T-helper 17 cell (primary cell): ENCODE results near the gene PDGFA. TPM values are rescaled to one million over a fixed set of nuclear protein-coding genes. Genes with fewer than 3 reads are reported as not detected.

Experiments used
- ATAC-seq: fragments of 150-1000 bp; cut with Tn5 transposase; 2 replicates; pipeline ENCODE4 v1.10.0; 2021; ENCODE audit warnings: mild to moderate bottlenecking, moderate library complexity
- DNase-seq, 3 donors: peaks; one replicate each; pipeline versions ENCODE4 v3.0.0 to v3.0.0-alpha.2; 2020 to 2021
- H3K9me3 ChIP-seq: one replicate; pipeline ENCODE4 v1.7.0; 2013; ENCODE audit warnings: low read length, mild to moderate bottlenecking; ENCODE audit not compliant: control insufficient read depth, poor library complexity, severe bottlenecking
- H3K27ac Mint-ChIP-seq: one replicate; pipeline ENCODE4 v1.8.0; 2022; ENCODE audit warnings: mild to moderate bottlenecking, moderate library complexity, mixed read lengths
- H3K27me3 Mint-ChIP-seq: one replicate; pipeline ENCODE4 v1.8.0; 2022; ENCODE audit warnings: mixed read lengths
- H3K36me3 Mint-ChIP-seq: one replicate; pipeline ENCODE4 v1.8.0; 2022; ENCODE audit warnings: low read depth, mixed read lengths
- H3K4me1 Mint-ChIP-seq: one replicate; pipeline ENCODE4 v1.8.0; 2022; ENCODE audit warnings: mild to moderate bottlenecking, mixed read lengths
- H3K4me3 Mint-ChIP-seq: one replicate; pipeline ENCODE4 v1.8.0; 2022; ENCODE audit warnings: mild to moderate bottlenecking, moderate library complexity, mixed read lengths
- total RNA-seq, 4 donors: library from RNA in 2 of 4; stranded (reverse) in 2 of 4; gene quantifications; one replicate each; pipeline ENCODE4 v1.2.3 and lab custom pipeline; 2022 to 2026

The PDGFA gene
- total RNA-seq, 2 donors from 2014 or later, result 2.0 to 20.2 TPM

DNA sequence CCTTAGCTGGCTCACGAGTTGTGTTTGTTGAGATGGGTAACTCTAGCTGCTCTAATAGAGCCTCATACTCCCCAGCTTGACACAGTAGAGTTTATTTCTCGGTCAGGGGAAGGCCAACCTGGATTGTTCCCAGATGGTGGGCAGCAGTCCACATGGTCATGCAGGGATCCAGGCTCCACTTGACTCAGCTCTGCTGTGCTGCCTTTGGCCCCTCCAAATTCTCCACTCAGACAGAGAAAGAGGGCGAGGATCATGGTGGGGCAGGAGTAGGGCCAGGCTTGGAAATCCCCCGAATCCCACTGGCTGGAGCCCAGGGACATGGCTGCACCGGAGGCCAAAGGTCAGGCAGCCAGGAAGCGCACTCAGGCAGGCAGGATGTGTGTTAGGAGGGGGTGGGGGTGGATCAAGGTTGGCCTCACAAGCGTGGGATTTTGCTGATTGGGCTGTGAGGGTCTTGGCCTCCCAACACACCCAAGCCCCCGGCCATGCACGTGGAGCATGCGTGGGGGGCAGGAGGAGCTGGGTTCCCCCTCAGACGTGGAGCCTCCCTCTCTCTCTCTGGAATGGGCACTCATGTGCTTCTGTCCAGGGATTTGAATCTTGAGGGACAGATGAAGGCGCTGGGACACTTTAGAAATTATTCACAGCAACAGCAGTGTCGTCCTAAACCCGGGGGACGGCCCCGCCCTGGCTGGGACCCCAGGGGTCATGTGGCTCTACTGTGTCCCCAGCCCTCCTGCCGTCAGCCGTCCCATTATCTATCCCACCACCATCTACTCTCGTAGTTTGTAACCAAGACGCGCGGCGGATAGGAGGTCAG is 44.8 kb downstream of the PDGFA start:
- peaks cover 2% of the 10 kb centered on the region for H3K36me3 Mint-ChIP-seq
- ATAC-seq (no peak), DNase-seq (peak in 1 of 3 donors; percentile 1)
- no peak overlapping the region for H3K27ac Mint-ChIP-seq
- no peak overlapping the region for H3K4me3 Mint-ChIP-seq
- no peaks in the 10 kb centered on the region for H3K9me3 ChIP-seq
- H3K27me3 Mint-ChIP-seq, result peaks cover 4% of the 10 kb centered on the region
- no peaks in the 10 kb centered on the region for H3K4me1 Mint-ChIP-seq

DNA sequence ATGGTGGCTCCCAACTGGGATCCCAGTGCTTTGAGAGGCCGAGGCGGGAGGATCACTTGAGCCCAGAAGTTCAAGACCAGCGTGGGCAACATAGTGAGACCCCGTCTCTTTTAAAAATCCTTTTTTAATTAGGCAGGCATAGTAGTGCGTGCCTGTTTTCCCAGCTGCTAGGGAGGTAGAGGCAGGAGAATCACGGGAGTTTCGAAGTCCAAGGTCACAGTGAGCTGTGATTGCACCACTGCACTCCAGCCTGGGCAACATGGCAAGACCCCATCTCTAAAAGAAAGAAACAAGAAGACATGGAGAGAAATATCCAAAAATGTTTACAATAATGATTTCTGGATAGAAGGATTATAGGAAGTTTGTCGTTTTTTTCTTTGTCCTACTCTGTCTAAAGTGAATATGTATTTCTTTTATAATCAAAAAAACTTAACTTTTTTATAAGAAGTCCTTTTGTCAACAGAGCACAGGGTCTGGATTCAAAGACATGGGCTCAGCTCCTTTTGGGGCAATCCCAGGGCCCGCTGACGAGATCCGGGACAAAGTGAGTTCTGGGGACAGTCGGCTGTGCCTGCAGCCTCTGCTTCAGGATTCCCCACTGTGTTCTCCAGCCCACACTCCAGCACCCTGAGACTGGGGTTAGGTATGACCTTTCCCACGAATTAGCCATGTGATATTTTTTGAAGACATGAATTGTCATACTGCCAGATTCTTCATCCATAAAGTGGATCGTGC is 45.6 kb downstream of the PDGFA start:
- DNase-seq (no peak), ATAC-seq (no peak)
- no peak overlapping the region for H3K27ac Mint-ChIP-seq
- peaks cover 4% of the 10 kb centered on the region for H3K27me3 Mint-ChIP-seq
- H3K36me3 Mint-ChIP-seq, result peaks cover 2% of the 10 kb centered on the region
- no peaks in the 10 kb centered on the region for H3K9me3 ChIP-seq
- H3K4me3 Mint-ChIP-seq, result no peak overlapping the region
- no peaks in the 10 kb centered on the region for H3K4me1 Mint-ChIP-seq

DNA sequence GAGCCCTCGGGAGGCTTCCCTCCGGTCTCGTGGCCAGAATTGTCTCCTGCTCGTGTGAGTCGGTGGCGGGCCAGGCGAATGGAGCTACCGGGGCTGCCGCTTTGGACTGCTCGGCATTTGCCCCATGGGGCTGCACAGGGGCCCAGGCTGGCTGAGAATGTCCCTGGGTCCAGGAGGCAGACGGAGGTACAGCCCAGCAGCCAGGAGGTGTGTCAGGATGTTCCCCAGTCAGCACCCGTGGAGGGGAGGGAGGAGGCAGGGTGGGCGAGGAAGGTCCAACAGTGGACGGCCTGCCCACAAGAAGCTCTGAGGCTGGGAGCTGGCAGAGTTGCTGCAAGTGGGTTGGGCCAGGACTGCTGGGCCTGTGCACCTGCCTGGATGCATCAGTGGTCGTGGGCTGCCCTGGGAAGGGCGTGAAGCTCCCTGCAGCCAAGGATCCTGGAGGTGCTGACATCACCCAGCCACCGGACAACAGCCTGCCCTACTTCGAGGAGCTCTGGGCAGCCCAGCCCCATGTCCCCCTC is 46.4 kb downstream of the PDGFA start:
- DNase-seq, result peak in 2 of 3 donors; percentile 2 to 7
- Mint-ChIP-seq H3K4me1 (no peaks in the 10 kb centered on the region), H3K27ac (no peak overlapping the region), H3K27me3 (peaks cover 4% of the 10 kb centered on the region), H3K36me3 (peaks cover 2% of the 10 kb centered on the region), H3K4me3 (no peak overlapping the region)
- ATAC-seq, result no peak
- H3K9me3 ChIP-seq, result no peaks in the 10 kb centered on the region

DNA sequence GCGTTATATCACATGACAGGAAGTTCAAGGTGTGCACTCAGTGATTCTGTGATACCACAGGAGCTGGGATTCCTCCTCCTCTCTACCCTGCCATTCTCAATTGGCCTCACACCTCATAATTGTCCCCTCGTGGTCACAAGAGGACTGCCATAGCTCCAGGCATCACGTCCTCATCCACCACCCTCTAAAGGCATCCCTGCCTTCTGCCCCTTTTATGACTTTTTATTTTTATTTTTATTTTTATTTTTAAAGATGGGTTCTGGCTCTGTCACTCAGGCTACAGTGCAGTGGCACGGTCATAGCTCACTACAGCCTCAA is 47.0 kb downstream of the PDGFA start:
- Mint-ChIP-seq H3K4me1 (no peaks in the 10 kb centered on the region), H3K36me3 (peaks cover 2% of the 10 kb centered on the region), H3K27me3 (peaks cover 4% of the 10 kb centered on the region), H3K27ac (no peak overlapping the region), H3K4me3 (no peak overlapping the region)
- DNase-seq, result no peak
- no peaks in the 10 kb centered on the region for H3K9me3 ChIP-seq
- ATAC-seq, result no peak

DNA sequence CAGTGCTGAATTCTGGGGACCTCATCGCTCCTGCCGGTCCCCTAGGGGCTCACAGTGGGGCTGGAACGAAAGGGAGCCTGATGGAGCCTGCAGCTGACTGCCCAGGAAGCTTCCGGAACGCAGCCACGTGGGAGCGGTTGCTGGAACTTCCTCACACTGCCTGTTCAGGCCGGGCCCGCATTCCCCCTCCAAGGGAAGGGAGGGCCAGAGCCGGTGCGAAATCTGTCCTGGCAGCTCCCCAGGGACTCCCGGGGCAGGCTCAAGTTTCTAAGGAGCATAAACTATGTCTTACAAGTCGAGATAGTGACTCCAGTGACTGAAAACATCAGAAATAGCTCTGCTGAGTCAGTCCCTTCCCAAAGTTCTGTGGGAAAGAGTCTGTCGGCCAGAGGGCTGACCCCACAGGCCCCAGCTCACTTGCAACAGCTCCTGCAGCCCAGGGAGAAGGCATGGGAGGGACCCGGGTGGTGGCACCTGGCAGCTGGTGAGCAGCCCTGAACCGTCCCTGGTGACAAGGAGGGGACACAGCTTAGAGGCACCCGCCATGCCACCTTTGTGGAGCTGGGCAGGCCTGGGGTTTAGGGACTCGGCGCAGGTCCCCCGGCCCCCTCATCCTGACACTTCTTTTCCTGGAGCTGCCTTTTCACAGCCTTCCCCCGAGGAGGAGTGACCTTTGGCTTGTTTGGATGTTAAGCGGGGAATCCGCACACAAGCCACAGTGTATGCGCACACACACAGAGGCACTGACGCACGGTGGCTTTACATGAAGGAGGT is 47.6 kb downstream of the PDGFA start:
- H3K27ac Mint-ChIP-seq, result no peak overlapping the region
- H3K9me3 ChIP-seq, result no peaks in the 10 kb centered on the region
- peak; percentile 69 for ATAC-seq
- peak in 2 of 3 donors; percentile 2 to 6 for DNase-seq
- peaks cover 2% of the 10 kb centered on the region for H3K36me3 Mint-ChIP-seq
- H3K4me1 Mint-ChIP-seq, result no peaks in the 10 kb centered on the region
- peaks cover 4% of the 10 kb centered on the region for H3K27me3 Mint-ChIP-seq
- H3K4me3 Mint-ChIP-seq, result no peak overlapping the region

DNA sequence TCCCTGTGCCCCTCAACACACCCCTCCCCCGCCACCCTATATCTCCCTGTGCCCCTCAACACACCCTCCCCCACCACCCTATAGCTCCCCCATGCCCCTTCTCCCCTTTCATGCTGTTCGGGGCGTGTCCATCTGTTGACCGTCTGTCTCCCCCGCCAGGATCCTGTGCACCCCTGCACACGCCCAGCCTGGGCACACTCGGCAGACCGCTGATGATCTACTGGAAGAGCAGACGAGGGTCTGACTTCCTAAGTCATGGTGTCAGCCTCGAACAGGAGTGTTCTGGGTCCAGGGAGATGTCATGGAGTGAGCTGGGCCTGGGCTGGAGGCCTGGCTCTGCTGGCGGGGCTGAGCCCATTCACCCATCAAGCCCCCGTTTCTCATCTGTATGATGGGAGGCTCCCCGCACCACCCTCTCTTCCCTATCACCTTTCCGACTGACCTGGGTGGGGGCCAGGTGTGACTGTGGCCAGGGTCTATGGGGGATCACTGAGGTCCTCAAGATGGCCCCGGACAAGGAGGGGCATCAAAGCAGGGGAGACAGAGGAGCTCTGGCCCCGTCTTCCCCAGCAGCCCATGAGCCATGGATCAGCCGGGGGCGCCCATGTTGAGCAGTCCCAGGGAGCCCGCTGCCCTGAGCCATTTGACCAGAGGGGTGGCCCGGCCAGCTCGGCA is 48.3 kb downstream of the PDGFA start:
- H3K9me3 ChIP-seq, result no peaks in the 10 kb centered on the region
- ATAC-seq, result no peak
- no peak for DNase-seq
- Mint-ChIP-seq H3K27ac (no peak overlapping the region), H3K4me3 (no peak overlapping the region), H3K27me3 (peaks cover 3% of the 10 kb centered on the region), H3K36me3 (peaks cover 2% of the 10 kb centered on the region), H3K4me1 (no peaks in the 10 kb centered on the region)

DNA sequence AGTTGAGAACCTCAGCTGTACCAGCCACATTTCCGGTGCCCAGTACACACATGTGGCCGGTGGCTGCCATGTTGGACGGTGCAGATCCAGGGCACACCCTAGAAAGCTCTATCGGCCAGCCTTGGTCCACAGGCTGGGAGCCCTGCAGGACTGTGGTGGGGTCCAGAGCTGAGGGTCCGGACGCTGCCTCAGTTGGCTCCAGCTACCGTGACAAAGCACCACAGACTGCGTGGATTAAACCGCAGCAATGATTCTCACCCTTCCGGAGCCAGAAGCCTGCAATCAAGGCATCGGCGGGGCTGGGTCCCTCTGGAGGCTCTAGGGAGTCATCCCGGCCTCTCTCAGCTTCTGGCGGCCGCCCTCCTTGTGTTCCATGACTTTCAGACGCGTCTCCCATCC is 50.1 kb downstream of the PDGFA start:
- DNase-seq (peak in 1 of 3 donors; percentile 1), ATAC-seq (no peak)
- H3K27ac Mint-ChIP-seq, result no peak overlapping the region

DNA sequence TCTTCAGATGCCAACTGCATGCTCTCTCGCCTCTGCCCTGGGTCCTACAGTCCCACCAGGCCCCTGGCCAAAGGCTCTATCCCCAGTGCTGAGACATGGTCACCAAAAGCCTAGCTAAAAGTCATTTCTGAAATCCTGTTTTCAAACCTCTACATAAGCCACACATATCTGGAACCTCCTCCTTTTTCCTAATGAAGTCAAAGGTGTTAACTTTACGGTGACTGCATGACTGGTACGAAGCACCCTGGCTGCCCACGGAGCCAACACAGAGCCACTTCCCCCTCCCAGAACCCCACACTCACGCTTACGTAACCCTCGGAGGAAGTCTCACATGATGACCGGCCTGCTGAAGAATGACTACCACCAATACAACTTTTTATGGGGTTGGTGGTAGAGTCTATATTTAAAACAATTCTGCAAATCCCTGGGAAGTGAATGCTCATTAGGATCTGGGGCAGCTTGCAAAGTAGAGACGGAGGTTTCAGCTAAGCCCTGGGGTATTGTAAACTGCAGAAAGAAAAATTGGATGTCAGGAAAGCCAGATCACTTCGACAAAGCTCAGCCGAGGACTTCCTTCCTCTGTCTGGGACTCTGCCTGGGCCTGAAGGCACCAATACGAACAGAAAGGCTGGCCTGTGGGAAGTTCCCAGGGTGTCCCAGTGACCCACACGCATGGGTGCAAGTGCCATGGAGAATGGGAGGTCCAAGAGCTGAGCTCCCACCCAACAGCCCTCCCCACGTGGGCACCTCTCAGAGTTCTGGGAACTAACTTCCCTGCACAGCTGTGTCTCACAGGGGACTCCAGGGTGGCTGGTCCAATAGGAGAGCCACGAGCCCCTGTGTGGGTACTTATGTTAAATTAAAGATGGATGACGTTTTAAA is 50.7 kb downstream of the PDGFA start:
- no peaks in the 10 kb centered on the region for H3K9me3 ChIP-seq
- no peak overlapping the region for H3K27ac Mint-ChIP-seq

More for the DNA sequence above, 50.1 kb downstream of the PDGFA start:
- H3K9me3 ChIP-seq, result no peaks in the 10 kb centered on the region
- peaks cover 2% of the 10 kb centered on the region for H3K36me3 Mint-ChIP-seq
- no peak overlapping the region for H3K4me3 Mint-ChIP-seq
- H3K27me3 Mint-ChIP-seq, result no peaks in the 10 kb centered on the region
- no peaks in the 10 kb centered on the region for H3K4me1 Mint-ChIP-seq

DNA sequence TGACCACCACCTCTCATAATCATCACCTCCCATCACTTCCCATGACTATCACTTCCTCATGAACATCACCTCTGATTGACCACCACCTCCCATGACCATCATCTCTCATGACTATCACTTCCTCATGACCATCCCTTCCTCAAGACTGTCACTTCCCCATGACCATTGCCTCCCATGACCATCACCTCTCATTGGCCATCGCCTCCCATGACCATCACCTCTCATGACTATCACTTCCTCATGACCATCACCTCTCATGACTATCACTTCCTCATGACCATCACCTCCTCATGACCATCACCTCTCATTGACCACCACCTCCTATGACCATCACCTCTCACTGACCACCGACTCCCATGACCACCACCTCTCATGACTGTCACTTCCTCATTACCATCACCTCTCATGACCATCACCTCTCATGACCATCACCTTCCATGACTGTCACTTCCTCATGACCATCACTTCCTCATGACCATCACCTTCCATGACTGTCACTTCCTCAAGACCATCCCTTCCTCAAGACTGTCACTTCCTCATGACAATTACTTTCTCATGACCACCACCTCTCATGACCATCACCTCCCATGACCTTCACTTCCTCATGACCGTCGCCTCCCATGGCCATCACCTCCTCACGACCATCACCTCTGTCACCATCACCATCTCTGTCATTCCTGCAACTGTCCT is 51.6 kb downstream of the PDGFA start:
- no peaks in the 10 kb centered on the region for H3K9me3 ChIP-seq
- no peak overlapping the region for H3K4me3 Mint-ChIP-seq
- ATAC-seq, result no peak
- DNase-seq, result no peak
- no peaks in the 10 kb centered on the region for H3K27me3 Mint-ChIP-seq
- no peaks in the 10 kb centered on the region for H3K36me3 Mint-ChIP-seq
- H3K4me1 Mint-ChIP-seq, result no peaks in the 10 kb centered on the region
- no peak overlapping the region for H3K27ac Mint-ChIP-seq

More for the DNA sequence above, 50.7 kb downstream of the PDGFA start:
- H3K27me3 Mint-ChIP-seq, result no peaks in the 10 kb centered on the region
- H3K4me3 Mint-ChIP-seq, result no peak overlapping the region
- ATAC-seq (no peak), DNase-seq (no peak)
- H3K4me1 Mint-ChIP-seq, result no peaks in the 10 kb centered on the region
- H3K36me3 Mint-ChIP-seq, result peaks cover 1% of the 10 kb centered on the region

DNA sequence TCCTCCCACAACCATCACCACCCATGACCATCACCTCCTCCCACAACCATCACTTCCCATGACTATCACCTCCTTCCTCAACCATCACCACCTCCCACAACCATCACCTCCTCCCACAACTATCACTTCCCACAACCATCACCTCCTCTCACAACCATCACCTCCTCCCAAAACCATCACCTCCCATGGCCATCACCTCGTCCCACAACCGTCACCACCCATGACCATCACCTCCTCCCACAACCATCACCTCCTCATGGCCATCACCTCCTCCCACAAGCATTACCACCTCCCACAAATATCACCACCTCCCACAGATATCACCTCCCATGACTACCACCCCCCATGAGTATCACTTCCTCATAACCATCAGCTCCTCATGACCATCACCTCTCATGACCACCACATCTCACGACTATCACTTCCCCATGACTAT is 52.2 kb downstream of the PDGFA start:
- H3K36me3 Mint-ChIP-seq, result no peaks in the 10 kb centered on the region
- H3K9me3 ChIP-seq, result no peaks in the 10 kb centered on the region
- H3K4me3 Mint-ChIP-seq, result no peak overlapping the region
- ATAC-seq (no peak), DNase-seq (no peak)
- no peaks in the 10 kb centered on the region for H3K27me3 Mint-ChIP-seq
- no peak overlapping the region for H3K27ac Mint-ChIP-seq
- no peaks in the 10 kb centered on the region for H3K4me1 Mint-ChIP-seq

DNA sequence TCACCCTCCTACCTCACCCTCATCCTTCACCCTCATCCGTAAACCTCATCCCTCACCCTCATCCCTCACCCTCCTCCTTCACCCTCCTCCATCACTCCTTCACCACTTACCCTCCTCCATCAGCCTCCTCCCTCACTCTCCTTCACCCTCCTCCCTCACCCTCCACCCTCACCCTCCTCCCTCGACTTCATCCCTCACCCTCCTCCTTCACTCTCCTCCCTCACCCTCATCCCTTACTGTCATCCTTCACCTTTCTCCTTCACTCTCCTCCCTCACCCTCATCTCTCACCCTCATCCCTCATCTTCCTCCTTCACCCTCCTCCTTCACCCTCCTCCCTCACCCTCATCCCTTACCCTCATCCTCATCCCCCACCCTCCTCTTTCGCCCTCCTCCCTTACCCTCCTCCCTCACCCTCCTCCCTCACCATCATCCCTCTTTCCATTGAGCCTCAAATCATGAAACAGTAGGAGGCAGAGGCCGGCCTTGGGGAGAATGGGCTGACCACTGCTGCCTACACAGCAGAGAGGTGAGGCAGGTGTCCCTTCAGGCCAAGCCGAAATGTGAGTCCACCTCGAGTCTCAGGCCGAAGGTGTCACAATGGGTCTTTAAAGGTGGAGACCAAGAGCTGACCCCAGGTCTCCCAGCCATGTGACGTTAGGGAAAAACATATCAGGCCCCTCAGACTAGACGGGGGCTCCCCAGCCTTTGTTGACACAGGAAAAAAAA is 53.0 kb downstream of the PDGFA start:
- no peak for ATAC-seq
- H3K4me1 Mint-ChIP-seq, result no peaks in the 10 kb centered on the region

More for the DNA sequence above, 53.0 kb downstream of the PDGFA start:
- no peak overlapping the region for H3K4me3 Mint-ChIP-seq
- no peak overlapping the region for H3K27ac Mint-ChIP-seq
- no peaks in the 10 kb centered on the region for H3K9me3 ChIP-seq
- no peak for DNase-seq
- no peaks in the 10 kb centered on the region for H3K36me3 Mint-ChIP-seq
- H3K27me3 Mint-ChIP-seq, result no peaks in the 10 kb centered on the region
